ENCODE measurements around the gene ARHGAP15.
"Not testable (repeated sequence)": the region's sequence is repeated elsewhere in the genome, so short reads cannot be mapped to it uniquely, and the experiment has no call there.

Gene ARHGAP15

GRCh38 chr2:143128681-143129580 is at the start of gene ARHGAP15:
TSS of gene ARHGAP15 (plus strand) at chr2:143129419.
- DNase-seq: peak; percentile 52 to 55

GRCh38 chr2:143081616-143082015 is 47.6 kb upstream of the ARHGAP15 start:
- no peak for DNase-seq

GRCh38 chr2:143083636-143084035 is 45.6 kb upstream of the ARHGAP15 start:
- no peak for DNase-seq

- no peak for DNase-seq
Measured at GRCh38 chr2:143084462-143084861, 44.8 kb upstream of the ARHGAP15 start.

GRCh38 chr2:143085125-143085784 is 44.0 kb upstream of the ARHGAP15 start:
- no peak for DNase-seq

GRCh38 chr2:143087033-143087432 is 42.2 kb upstream of the ARHGAP15 start:
- no peak for DNase-seq

GRCh38 chr2:143088388-143088787 is 40.8 kb upstream of the ARHGAP15 start:
- no peak for DNase-seq

- DNase-seq: not testable (repeated sequence)
Measured at GRCh38 chr2:143089520-143089919, 39.7 kb upstream of the ARHGAP15 start.

- peak; percentile 63 to 66 for DNase-seq
Measured at GRCh38 chr2:143110758-143111428, 18.3 kb upstream of the ARHGAP15 start.

GRCh38 chr2:143117225-143117624 is 12.0 kb upstream of the ARHGAP15 start:
- no peak for DNase-seq

- no peak for DNase-seq
Measured at GRCh38 chr2:143121079-143121478, 8.1 kb upstream of the ARHGAP15 start.

GRCh38 chr2:143121957-143122356 is 7.3 kb upstream of the ARHGAP15 start:
- no peak for DNase-seq

GRCh38 chr2:143123911-143124310 is 5.3 kb upstream of the ARHGAP15 start:
- no peak for DNase-seq

- DNase-seq: no peak
Measured at GRCh38 chr2:143124445-143124844, 4.8 kb upstream of the ARHGAP15 start.

- DNase-seq: no peak
Measured at GRCh38 chr2:143125717-143126116, 3.5 kb upstream of the ARHGAP15 start.

GRCh38 chr2:143132355-143132754 is 3.1 kb downstream of the ARHGAP15 start:
- no peak for DNase-seq

GRCh38 chr2:143133783-143134182 is 4.6 kb downstream of the ARHGAP15 start:
- DNase-seq: no peak

GRCh38 chr2:143138292-143138691 is 9.1 kb downstream of the ARHGAP15 start:
- DNase-seq: no peak

- DNase-seq: no peak
Measured at GRCh38 chr2:143139835-143140393, 10.7 kb downstream of the ARHGAP15 start.

- DNase-seq: no peak
Measured at GRCh38 chr2:143140864-143141661, 11.8 kb downstream of the ARHGAP15 start.

GRCh38 chr2:143142598-143142997 is 13.4 kb downstream of the ARHGAP15 start:
- no peak for DNase-seq

GRCh38 chr2:143144813-143145455 is 15.7 kb downstream of the ARHGAP15 start:
- no peak for DNase-seq
